HG03558 (cell line): ENCODE measurements around the gene ICA1L.
A peak's percentile ranks its signal among the peaks of the same experiment; 100 is the strongest.
"Not testable (repeated sequence)": the region's sequence is repeated elsewhere in the genome, so short reads cannot be mapped to it uniquely, and the experiment has no call there.

Experiments
- ATAC-seq: cut with Tn5 transposase; IDR thresholded peaks from one replicate; pipeline ENCODE4 v1.9.1; 2021; ENCODE audit warnings: moderate number of reproducible peaks; ENCODE audit not compliant: unreplicated experiment; ENCODE audit errors: extremely low read depth

ICA1L gene

DNA sequence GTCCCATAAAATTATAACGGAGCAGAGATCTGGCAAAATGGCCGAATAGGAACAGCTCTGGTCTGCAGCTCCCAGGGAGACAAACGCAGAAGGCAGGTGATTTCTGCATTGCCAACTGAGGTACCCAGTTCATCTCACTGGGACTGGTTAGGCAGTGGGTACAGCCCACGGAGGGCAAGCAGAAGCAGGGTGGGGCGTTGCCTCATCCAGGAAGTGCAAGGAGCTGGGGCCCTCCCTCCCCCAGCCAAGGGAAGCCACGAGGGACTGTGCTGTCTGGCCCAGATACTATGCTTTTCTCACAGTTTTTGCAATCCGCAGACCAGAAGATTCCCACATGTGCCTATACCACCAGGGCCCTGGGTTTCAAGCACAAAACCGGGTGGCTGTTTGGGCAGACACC, 22.8 kb downstream of the ICA1L start:
- ATAC-seq, result no peak

DNA sequence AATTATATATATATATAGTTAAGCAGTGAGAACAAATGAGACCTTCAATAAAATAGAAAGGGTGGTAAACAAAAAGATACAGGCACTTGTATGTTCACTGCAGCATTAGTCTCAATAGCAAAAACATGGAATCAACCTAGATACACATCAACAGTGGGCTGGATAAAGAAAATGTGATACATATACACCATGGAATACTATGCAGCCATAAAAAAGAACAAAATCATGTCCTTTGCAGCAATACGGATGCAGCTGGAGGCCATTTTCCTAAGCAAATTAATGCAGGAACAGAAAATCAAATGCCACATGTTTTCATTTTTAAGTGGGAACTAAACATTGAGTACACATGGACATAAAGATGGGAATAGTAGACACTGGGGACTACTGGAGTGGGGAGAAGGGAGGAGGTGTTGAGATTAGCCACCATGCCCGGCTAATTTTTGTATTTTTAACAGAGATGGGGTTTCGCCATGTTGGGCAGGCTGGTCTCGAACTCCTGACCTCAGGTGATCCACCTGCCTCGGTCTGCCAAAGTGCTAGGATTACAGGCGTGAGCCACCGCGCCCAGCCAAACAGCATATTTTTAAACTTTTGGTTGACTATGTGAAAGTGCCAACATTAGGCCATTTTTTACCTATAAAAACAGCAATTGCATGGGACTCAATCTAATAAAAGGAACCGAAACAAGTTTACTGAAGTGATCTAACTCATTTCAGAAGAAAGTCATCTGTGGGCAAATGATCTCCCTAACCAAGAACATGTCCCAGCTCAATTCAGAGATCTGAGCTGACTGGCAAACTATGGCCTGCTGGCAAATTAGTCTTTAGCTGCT, 23.7 kb downstream of the ICA1L start:
- ATAC-seq, result peak; percentile 75

DNA sequence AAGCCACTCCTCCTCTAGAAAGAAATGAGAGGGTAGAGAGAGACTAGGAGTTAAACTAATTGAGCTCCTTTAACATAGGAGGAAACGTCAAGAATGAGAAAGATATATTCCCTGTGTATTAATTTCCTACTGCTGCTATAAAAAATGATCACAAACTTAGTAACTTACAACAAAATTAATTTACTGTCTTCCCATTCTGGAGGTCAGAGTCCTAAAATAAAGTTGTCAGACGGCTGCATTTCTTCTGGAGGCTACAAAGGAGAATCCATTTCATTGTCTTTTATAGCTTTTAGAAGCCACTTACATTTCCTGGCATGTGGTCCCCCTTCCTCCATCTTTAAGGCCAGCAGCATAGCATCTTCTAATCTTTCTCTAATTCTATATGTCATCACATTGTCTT, 26.9 kb downstream of the ICA1L start:
- no peak for ATAC-seq

DNA sequence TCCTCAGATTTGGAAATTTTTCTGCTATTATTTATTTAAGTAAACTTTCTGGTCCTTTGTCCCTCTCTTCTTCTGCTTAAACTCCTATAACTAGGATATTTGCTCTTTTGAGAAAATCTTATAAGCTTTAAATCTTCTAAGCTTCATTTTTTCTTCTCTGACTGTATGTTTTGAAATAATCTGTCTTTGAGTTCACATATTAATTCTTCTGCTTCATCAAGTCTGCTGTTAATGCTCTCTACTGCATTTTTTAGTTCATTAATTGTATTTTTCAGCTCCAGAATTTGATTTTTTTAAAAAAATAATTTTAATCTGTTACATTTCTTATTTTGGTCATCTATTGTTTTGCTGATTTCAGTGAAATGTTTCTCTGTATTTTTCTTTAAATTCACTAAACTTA, 28.9 kb downstream of the ICA1L start:
- no peak for ATAC-seq

DNA sequence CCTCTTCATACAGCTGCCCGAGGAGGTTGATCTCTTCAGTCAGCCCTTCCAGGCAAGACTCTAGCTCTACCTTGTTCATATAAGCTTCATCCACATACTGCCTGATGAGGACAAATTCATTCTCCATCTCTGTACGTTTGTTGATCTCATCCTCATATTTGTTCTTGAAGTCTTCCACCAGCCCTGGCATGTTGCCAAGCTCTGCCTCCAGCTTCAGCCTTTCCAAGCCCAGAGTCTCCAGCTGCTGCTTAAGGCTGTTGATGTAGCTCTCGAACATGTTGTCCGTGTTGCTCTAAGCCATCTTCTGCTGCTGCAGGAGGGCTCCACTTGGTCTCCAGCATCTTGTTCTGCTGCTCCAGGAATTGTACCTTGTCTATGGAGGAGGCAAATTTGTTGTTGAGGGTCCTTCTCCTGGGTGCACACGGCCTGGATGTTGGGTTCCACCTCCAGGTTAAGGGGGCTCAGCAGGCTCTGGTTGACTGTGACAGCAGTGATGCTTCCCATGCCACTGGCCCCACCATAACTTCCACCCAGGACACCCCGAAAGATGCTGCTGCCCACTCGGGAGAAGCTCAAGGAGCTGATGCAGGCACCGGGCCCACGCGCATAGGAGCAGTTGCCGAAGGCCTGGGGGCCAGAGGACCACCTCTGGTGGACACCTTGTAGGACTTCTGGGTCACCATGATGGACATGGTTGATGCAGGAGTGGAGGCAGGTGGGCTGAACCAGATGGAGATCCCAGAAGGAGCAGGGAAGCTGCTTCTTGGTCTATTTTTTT, 30.3 kb downstream of the ICA1L start:
- no peak for ATAC-seq

DNA sequence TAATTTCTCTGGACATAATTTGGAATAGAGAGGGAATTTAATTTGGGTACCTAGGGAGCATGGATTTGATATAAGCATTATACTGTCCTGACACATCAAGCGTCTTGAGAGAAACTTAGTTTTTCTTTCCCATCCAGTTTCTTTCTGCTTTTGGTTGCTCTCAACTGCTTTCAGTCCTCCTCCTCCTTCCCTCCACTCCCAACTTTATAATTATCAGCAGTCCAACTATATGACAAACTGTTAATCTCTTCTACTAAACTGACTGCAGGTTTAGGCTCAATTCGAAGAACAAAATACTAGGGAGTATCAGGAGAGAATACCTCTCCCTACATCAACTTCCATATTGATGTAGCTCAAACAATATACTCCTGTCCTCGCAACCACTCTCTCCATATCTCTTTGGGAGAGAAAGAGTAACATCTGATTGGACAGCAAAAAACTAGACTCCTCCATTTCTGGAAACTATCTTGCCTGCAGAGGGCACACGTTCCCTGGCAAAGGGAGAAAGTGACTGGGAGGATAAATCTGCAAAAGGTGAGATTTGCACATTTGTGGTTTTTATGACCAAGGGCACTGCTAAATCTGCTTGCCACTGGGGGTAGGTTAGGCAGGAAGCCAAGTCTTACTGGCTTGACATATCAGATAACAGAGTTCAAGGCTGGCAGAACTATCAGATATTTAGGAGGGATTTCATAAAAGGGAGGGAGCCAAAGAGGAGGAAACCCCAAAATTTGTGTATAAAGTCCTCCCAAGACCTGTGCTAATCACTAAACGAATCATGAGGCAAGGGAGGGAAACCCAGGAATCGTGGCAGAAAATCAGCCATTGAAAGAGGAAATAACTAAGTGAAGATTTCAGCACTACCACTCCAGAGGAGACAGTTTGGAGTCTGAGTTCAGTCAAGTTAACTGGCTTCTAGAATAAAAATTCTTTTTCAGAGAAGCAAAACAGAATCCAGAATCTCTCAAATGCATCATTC, 40.0 kb downstream of the ICA1L start:
- ATAC-seq, result no peak

DNA sequence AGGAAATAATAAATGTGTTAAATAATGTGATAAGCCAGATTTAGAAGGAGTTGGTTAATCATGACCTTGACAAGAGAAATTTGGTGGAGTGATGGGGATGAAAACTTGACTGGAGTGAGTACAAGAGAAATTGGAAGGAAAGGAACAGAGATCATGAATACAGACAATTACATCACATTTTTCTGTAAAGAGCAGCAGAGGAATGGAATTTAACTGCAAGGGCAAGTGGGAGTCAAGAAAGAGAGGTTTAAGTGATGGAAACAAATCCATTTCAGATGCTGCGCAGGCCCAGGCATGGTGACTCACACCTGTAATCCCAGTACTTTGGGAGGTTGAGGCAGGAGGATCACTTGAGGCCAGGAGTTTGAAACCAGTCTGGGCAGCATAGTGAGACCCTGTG, 46.7 kb downstream of the ICA1L start:
- no peak for ATAC-seq

DNA sequence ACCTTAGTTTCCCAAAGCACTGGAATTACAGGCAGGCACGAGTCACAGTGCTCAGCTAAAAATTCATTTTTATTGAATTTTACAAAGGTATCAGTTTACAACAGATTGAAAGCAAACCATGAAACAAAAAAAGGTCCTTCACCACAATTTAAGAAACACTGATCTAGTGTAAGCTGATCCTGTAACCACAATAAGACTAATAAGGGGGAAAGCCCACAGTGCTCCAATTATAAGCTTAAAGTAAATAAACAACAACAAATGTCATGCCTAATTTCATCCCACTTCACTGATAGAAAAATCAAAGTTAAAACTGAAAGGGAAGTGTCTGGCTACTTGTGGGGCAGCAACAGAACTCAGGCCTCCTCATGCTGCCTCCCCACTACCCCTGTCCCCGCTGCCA, 49.2 kb downstream of the ICA1L start:
- ATAC-seq, result no peak

DNA sequence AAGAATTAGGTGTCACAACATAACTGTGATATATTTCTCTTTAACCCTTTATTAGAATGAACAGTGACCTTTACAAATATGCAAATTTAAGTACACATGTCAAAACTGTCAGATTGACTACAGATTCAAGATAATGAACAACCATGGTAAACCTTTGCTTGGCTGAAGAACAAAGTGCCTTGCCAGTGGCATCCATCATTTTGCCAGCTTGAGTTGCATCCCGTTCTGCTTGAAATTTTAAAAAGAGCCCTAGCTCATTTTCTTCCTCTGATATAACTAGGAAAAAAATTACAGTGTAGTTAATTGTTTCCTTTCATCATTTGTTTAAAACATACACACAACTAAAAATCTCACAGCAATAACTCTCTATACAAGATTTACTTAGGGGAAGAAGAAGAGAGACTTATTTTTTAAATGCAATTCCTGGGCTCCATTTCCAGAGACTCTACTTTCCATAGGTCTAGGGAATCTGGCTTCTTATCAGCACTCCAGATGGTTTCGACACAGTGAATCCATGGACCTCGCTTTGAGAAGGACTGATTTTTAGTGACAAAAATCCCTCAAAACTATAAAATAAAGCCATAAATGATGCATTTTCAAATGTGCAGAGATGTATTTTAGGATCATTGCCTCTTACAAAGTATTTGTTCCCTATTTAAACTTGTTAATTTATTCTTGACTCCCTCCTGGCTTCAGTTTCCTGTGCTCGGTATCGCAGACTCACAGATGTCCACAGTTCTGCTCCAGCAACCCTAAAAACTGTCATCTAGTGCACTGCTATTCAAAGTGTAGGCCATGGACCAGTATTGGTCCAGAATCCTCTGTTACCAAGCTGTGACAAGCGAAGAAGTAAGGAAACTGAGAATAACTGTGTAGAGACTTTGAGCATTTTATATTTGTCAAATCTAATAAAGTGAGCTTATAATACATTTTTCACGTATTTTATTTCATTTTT, 50.1 kb downstream of the ICA1L start:
- ATAC-seq, result no peak

DNA sequence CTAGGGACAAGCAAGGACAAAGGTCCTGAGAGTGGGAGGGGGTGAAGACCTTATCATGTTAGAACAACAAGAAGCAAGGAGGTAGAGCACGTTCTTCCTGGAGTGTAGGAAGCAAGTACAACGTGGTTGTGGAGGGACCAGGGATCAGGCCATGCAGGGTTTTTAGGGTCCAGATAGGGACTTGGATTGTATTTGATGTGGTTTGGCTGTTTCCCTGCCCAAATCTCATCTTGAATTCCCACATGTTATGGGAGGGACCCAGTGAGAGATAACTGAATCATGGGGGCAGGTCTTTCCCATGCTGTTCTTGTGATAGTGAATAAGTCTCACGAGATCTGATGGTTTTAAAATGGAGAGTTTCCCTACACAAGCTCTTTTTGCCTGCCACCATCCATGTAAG, 53.2 kb downstream of the ICA1L start:
- ATAC-seq, result no peak

DNA sequence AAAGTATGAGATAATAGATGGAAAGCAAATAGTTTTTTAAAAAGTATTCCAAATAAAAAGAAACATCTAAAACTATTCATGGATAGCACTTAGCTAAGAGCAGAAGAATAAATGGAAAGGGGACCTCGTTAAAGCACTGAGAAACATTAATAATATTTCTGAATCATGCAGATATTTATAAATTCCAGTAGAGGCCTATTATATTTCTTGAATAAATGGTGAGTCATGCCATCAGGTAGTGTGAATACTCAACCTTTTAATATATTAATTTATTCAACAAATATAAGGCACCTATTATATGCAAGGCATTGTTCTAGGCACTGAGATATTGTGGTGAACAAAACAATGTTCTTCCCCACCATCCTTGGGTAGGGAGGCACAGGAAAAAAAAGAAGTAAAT, 53.8 kb downstream of the ICA1L start:
- ATAC-seq, result no peak

DNA sequence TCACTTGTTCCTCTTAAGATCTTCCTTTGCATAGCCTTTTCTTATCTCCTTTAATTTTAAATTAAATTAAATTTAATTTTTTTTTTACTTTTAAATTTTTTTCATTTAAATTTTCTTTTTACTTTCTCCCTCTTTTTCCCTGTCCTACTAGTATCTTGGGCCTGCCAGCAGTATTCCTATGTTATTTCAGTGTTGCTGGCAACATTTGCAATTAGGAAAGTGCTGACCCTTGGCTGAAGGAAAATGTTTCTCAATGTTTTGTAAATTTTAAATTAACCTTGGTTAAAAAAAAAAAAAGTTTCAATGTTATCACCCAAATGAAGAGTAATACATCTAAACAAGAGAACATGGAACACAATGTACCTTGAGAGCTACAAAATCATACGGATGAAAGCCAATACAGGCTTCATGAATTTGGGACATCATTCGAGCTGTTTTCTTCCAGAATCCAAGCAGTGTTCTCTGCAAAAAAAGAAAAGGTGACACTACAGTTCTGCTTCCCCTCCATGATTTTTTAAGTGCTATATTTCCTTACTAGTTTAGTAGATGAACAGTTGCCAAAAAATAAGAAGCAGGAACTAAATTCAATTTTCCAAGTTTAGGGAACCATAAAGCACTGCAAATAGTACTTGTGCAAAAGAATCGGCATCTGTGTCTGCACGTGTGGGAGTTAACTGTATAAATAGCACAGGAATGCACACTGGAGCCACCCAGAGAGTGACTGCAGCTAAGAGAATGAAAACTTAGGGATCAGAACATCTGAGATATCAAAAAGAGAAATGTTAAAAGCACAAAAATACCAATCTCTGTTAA, 55.8 kb downstream of the ICA1L start:
- no peak for ATAC-seq

DNA sequence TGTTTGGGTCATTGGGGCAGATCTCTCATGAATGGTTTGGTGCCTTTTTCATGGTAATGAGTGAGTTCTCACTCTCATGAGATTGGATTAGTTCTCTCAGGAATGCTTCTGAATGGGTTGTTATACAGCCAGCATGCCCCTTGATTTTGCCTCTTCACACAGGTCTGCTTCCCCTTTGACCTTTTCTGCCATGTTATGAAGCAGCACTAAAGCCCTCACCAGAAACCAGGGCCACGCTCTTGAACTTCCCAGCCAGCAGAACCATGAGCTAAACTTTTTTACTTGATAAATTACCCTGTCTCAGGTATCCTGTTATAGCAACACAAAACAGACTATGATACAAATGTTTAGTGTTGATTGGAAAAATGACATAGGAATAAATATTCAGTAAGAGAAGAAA, 57.3 kb downstream of the ICA1L start:
- no peak for ATAC-seq

DNA sequence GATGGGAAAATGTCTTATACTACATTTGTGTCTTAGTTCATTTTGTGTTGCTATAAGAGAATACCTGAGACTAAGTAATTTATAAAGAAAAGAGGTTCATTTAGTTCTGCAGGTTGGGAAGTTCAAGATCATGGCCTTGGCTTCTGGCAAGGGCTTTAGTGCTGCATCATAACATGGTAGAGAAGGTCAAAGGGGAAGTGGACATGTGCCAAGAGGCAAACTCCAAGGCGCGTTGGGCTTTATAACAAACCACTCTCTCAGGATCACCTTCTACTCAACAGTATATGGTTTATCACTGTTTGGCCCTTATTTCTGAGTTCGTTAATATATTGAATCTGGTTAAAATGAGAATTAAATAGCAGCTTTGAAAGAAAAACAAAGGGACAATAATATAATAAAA, 58.2 kb downstream of the ICA1L start:
- no peak for ATAC-seq

DNA sequence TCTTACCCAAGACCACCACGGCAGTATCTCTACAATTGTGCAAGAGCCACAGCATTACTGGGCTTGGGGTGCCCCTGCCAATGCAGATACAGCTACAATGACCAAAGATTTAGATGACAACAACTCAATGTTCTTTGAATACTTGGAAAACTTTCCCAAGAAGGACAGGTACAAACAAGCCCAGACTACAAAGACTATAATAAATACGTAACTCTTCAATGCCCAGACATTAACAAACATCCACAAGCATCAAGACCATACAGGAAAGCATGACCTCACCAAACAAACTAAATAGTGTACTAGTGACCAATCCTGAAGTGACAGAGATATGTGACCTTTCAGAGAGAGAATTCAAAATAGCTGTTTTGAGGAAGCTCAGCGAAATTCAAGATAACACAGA, 62.8 kb downstream of the ICA1L start:
- ATAC-seq, result no peak

DNA sequence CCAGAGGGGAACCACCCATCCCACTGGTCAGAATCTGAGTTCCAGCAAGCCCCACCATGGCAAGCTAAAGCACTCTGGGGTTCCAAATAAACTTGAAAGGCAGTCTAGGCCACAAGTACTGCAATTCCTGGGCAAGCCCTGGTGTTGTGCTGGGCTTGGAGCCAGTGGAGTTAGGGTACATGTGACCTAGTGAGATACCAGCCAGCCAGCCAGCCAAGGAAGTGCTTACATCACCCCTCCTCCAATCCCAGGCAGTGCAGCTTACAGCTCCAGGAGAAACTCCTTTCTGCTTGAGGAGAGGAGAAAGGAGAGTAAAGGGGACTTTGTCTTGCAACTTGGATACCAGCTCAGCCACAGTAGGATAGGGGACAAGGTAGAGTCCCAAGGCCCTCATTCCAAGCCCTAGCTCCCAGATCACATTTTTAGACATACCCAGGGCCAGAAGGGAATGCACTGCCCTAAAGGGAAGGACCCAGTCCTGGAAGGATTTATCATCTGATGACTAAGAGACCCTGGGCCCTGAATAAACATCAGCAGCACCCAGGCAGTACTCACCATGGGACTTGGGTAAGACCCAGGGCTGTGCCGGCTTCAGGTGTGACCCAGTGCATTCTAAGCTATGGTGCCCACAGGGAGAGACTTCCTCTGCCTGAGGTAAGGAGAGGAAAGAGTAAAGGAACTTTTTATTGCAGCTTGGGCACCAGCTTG, 64.0 kb downstream of the ICA1L start:
- ATAC-seq, result not testable (repeated sequence)

DNA sequence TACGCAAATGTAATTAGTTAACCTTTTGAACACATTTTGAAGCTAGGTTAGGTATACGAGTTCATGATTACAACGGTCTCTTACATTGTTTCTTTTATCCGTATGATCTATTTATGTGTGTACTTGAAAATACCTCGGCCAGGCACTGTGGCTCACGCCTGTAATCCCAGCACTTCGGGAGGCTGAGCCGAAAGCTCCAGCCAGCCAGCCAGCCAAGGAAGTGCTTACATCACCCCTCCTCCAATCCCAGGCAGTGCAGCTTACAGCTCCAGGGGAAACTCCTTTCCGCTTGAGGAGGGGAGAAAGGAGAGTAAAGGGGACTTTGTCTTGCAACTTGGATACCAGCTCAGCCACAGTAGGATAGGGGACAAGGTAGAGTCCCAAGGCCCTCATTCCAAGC, 65.7 kb downstream of the ICA1L start:
- ATAC-seq, result not testable (repeated sequence)

DNA sequence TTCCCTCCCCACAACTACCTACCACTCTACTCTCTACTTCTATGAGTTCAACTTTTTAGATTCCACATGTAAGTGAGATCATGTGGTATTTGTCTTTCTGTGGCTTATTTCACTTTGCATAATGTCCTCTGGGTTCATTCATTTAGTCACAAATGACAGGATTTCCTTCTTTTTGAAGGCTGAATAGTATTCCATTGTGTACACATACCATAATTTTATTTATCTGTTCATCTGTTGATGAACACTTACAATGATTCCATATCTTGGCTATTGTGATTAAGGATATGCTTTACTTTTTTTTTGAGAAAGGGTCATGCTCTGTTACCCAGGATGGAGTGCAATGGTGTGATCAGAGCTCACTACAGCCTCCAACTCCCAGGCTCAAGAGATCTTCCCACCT, 73.6 kb downstream of the ICA1L start:
- no peak for ATAC-seq
